ENCODE measurements around the gene PPARG.

DNA sequence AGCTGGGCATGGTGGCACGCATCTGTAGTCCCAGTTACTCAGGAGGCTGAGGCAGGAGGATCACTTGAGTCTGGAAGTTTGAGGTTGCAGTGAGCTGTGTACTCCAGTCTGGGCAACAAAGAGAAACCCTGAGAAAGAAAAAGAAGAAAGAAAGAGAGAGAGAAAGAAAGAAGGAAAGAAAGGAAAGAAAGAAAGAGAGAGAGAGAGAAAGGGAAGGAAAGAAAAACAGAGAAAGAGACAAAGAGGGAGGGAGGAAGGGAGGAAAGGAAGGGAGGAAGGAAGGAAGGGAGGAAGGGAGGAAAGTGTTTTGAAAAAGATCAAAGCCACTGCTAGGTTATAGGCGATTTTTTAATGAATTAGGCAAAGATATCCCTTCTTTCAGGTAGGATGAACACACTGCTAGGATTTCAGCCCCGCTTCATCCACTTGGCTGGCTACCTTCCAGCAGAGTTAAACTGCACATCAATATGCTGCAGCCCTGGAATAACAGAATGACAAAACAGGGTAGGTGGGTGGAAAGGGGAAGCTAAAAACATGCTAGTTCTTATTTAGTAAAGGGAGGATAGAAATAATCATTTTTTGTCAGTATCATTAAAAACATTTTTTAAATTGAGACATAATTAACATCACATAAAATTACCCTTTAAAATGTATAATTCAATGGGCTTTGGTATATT, 12.8 kb upstream of the PPARG start:
- TF ChIP-seq, protein P1, sequence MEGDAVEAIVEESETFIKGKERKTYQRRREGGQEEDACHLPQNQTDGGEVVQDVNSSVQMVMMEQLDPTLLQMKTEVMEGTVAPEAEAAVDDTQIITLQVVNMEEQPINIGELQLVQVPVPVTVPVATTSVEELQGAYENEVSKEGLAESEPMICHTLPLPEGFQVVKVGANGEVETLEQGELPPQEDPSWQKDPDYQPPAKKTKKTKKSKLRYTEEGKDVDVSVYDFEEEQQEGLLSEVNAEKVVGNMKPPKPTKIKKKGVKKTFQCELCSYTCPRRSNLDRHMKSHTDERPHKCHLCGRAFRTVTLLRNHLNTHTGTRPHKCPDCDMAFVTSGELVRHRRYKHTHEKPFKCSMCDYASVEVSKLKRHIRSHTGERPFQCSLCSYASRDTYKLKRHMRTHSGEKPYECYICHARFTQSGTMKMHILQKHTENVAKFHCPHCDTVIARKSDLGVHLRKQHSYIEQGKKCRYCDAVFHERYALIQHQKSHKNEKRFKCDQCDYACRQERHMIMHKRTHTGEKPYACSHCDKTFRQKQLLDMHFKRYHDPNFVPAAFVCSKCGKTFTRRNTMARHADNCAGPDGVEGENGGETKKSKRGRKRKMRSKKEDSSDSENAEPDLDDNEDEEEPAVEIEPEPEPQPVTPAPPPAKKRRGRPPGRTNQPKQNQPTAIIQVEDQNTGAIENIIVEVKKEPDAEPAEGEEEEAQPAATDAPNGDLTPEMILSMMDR (IDR thresholded peaks at IDR 0.05; ENCODE audit: insufficient read depth, low read length) = no peak
- TF ChIP-seq, protein P2, sequence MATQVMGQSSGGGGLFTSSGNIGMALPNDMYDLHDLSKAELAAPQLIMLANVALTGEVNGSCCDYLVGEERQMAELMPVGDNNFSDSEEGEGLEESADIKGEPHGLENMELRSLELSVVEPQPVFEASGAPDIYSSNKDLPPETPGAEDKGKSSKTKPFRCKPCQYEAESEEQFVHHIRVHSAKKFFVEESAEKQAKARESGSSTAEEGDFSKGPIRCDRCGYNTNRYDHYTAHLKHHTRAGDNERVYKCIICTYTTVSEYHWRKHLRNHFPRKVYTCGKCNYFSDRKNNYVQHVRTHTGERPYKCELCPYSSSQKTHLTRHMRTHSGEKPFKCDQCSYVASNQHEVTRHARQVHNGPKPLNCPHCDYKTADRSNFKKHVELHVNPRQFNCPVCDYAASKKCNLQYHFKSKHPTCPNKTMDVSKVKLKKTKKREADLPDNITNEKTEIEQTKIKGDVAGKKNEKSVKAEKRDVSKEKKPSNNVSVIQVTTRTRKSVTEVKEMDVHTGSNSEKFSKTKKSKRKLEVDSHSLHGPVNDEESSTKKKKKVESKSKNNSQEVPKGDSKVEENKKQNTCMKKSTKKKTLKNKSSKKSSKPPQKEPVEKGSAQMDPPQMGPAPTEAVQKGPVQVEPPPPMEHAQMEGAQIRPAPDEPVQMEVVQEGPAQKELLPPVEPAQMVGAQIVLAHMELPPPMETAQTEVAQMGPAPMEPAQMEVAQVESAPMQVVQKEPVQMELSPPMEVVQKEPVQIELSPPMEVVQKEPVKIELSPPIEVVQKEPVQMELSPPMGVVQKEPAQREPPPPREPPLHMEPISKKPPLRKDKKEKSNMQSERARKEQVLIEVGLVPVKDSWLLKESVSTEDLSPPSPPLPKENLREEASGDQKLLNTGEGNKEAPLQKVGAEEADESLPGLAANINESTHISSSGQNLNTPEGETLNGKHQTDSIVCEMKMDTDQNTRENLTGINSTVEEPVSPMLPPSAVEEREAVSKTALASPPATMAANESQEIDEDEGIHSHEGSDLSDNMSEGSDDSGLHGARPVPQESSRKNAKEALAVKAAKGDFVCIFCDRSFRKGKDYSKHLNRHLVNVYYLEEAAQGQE (IDR thresholded peaks at IDR 0.05; ENCODE audit: insufficient replicate concordance, low read depth) = no peak
- no peak for TF ChIP-seq POLR2AphosphoS5 (IDR thresholded peaks at IDR 0.05; ENCODE audit: low read depth)
